Activated gamma-delta T cell treated with Interleukin-2 at 50 U/mL for 16 hours (primary cell): Measurements from ENCODE around the gene FLG.
"Not testable (repeated sequence)": the region's sequence is repeated elsewhere in the genome, so short reads cannot be mapped to it uniquely, and the experiment has no call there.

ENCODE experiments used
- DNase-seq: peaks from one replicate; pipeline ENCODE4 v3.0.0-alpha.2; 2020

FLG gene

DNA sequence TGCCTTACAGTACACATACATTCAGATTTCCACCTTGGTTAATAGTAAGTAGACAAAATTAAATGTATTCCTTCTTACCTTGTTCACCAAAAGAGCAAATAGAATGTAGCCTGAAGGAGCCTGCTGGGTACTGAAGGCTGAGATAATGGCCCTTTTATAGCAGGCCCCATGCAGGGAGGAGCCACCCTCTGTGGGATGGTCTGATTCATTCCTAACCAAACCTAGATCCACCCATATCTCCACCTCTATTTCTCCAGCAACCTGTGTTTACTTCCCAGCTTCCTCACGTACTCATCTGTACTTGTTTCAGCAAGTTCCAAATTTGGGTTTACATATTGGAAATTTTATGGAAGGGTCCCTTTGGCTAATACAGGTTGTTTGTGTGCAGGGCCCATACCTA lies at the start of gene FLG:
Gene FLG, minus strand, starts transcription at position 129 of the 400 bp plus-strand sequence. CDS start 9,783 bp downstream, outside the sequence.
- DNase-seq = no peak

DNA sequence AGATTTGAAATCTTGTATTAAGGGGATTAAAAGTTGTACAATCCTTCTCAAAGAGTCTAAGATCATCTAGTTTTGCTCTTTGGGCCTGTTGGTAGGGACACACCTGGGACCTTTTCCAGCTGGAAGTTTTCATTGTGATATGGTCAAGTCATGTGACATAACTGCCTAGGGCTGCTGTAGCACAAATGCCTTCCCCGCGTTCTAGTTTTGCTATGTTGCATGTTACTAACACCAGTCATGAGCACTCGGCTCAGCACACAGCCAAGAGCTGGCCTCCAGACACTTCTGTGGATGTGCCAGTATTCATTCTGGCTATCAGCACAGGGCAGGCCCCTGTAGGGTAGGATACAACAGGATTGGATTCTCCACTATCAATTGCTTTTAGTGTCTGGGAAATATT lies 49.4 kb upstream of the FLG start:
- no peak for DNase-seq

DNA sequence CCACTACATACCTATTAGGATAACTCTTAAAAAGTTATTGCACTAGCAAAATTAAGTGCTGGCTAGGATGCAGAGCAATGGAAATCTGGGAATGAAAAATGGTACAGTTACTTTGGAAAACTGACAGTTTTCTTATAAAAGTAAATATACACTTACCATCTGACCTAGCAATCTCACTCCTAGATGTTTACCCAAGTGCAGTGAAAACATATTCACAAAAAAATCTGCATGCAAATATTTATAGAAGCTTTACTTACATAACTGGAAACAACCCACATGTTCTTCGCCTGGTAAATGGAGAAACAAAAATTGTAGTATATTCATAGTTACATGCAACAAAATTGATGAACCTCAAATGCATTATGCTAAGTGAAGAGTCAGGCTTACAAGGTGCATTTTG lies 47.6 kb upstream of the FLG start:
- no peak for DNase-seq

DNA sequence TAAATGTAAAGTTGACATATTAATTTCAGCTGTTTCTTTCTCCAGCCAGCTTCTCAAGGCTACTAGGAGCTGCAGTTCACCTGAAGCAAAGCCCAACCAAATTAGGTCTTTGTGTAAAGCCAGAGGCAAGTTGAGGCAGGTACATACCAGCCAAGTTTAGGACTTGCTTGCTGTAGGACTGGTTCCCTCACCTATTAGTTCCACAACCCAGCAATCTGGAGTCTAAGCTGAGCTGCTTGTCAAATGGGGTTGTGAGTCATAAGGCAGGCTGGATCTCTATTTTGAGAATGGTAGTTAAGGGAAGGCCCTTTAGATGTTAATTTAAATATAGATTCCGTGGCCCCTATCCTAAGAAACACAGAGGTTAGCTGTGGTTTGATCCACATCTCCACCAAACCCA lies 42.4 kb upstream of the FLG start:
- no peak for DNase-seq

DNA sequence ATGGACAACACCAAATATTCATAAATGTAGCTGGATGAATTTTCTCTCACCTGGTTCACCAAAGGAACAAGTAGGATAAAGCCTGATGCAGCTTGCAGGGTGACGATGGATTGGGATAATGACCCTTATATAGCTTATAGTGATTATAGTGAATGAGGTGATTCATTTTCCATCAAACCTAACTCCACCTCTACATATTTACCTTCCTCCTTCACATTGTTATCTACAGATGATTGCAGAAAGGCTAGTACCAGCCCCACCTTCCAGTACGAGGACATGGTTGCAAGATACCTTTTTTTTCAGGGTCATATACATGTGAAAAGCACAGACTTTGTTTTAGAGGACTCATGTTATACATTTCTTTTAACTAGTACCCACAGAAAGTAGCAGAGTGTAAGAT lies 34.9 kb upstream of the FLG start, which contains the start of gene FLG2:
Gene FLG2, minus strand, starts transcription at position 101 of the 400 bp plus-strand sequence. CDS start 1,122 bp downstream, outside the sequence.
- no peak for DNase-seq

DNA sequence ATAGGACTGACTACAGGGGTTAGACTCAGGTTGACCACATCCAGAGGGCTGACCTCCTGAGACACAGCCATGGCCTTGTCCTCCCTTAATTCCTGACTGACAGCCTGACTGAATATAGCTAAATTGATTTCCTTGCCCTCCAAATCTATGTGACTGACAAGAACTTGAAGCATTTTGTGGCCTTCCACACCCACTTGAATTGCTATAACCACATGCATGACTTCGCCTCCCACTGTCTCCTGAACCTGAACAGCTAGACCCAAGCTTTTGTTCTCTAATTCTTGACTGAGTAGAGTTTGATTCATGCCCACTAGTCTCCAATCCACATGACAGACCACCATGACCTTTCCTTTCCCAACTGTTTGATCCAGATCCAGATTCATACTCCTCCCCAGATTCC lies 31.7 kb upstream of the FLG start:
- DNase-seq = no peak

DNA sequence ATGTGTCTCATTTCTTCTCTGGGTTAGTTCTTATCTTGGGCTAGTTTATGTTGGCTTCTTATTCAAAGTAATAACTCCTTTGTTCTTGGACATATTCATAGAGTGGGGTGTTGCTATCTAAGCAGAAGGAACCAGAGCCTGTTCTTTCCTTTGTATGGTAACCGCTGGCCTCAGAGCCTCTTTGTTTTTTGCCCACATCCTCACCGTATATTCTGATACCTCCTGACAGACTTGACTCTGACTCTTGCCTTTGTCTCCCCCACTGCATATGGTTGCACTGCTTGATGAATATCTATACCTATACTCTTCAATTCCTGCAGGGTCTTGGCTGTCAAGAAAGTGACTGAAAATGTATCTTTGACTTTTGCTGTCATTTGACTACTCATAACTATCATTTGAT lies 24.6 kb upstream of the FLG start:
- no peak for DNase-seq

DNA sequence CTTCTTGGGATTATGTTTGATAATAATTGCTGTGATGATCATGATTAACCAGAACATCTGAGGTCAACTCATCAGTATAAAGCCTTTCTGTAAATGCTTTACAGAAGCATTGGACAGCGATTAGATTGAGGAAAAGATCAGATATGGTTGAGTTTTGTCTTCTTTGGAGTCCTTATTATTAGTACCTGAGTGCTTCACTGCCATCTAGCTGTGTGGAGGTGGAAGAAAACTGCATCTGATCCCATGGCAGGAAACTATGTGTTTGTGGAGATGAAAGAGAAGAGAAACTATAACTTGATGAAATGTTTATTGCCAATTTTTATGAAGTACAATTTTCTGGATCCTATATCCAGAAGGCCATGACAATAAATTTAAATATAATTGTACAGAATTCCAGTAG lies 23.4 kb upstream of the FLG start:
- no peak for DNase-seq

DNA sequence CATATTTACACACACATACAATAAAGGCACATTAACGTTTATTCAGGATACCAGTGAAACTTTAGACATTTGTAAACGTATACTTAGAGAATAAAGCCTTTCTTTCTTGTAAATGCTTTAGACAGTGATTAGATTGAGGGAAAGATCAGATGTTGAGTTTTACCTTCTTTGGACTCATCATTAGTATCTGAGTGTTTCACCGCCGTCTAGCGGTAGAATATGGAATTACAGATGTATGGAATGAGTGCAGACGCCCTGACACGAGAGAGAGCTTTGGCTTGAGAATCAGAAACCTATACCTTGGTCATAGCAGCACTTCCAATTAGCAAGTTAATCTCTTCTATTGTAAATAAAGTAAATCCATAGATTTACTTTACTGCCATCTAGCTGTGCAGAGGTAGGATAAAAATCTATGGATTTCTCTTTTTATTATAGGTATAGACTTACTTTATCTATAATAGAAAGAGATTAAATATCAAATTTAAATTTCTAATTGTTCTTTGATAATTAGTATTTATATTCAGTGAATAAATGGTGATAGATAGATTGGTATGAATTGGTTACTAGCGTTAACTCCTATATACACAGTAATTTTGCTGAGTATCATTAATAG lies 22.2 kb upstream of the FLG start:
- peak; percentile 41 for DNase-seq

DNA sequence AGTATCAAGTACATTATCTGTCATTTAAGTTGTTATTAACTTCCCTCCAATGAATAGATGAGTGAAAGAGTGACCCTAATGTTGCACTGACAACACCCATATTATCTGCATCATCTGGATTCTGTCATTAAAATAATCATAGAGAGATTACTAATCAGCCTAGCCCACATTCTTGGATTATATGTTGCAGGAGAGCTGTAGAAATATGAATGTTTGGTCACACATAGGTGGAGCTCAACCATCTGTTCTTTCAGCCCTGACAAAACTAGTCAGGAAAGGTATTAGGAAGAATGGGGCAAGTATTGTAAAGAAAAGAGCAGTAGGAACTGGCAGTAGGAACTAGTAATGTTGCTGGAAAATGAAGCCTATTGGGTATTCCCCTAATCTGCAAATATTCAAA lies 19.4 kb upstream of the FLG start:
- DNase-seq = no peak

DNA sequence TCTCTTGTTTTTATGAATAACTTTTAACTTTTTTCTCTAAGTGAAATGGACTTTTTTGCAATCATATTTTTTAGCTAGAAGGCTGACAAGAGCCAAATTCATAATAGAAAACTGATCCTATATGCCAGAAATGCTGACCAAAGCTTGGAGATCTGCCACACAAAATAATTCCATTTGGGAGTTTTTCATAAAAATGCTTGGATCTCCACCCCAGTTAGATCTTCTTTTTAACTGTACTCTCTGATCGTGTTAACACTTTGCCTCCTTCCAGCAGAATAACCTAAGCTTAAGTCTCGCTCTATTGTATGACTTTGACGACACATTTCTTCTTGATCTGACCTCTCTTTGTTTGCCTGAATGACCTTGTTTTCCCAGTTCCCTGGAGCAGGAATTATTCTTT lies 18.0 kb upstream of the FLG start:
- no peak for DNase-seq

DNA sequence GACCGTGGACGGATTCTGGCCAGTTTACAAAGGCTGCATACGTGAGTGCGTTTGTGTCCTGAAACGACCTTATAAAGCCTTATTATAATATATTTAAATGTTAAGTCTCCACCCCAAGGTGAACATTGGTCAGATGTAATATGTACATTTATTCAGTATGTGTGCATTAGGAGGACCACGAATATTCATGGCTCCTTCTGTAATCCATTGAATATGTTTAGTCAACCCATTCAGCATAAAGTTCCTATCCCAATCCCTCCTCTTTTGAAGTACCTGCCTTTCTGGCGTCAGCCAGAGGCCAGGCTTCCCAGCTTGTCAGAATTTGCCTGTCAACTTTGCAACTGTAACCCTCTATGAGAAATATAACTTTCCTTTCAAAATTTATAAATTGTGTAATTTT lies 10.4 kb upstream of the FLG start:
- DNase-seq = no peak

DNA sequence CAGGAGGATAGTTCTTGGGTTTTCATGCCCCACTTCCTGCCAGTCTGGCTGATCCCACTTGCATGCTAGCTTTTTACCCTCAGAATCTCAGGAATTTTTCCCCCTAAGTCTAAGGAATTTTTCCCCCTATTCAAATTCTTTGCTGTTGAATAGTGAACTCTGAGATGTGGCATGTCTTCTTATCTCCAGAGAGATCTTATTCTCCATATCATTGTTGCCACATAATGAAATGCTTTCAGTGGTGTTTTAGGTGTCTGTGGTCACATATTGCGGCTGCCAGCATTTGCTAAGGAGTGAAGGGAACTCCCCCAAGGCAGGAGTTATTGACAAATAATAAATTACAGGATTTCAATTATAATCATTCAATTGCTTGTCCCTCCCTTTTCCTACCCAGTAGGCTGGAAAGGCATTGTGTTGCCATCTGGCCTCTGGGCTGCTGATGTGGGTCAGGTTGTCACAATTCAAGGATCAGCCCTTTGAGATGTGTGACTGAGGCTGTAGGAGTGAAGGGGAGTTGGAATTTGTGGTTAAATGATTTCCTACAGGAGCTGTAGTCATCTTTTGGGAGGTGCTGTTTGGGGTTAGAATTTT lies 3.9 kb upstream of the FLG start:
- DNase-seq = no peak

DNA sequence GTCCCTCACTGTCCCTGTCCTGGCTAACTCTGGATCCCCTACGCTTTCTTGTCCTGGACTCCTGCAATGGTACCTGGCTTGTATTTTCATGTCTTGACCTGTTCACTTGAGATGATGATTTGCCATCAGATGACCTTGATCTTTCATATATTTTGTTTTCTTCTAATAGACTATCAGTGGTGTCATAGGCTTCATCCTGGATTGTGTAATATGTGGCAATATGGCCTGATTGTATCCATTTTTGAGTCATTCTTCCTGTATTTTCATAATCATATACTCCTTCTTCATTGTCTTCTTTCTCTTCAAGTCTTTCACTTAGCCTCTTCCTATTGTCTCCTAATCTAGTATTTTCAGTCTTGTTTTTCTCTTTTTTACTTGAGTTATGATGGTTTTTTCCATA lies 11.1 kb downstream of the FLG start:
- DNase-seq = no peak

DNA sequence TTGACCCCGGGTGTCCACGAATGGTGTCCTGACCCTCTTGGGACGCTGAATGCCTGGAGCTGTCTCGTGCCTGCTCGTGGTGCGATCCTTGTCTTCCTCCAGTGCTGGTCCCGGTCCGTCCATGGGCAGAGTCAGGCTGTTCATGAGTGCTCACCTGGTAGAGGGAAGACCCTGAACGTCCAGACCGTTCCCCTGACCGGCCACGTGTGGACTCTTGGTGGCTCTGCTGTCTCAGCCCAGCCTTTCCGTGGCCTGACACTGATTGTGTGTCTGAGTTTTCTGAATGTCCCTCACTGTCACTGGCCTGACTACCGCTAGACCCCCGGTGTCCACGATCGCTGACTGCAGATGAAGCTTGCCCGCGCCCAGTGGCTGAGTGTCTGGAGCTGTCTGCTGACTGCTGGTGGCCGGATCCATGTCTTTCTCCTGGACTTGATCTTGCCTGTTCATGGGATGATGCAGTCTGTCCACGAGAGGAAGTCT lies 11.7 kb downstream of the FLG start:
- DNase-seq = no peak

DNA sequence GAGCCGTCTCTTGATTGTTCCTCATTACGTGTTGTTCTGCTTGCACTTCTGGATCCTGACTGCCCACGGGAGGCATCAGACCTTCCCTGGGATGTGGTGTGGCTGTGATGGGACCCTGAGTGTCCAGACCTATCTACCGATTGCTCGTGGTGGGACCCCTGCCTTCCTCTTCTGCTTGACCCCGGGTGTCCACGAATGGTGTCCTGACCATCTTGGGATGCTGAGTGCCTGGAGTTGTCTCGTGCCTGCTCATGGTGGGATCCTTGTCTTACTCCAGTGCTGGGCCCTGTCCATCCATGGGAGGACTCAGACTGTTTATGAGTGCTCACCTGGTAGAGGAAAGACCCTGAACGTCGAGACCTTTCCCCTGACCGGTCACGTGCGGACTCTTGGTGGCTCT lies 12.9 kb downstream of the FLG start:
- not testable (repeated sequence) for DNase-seq

DNA sequence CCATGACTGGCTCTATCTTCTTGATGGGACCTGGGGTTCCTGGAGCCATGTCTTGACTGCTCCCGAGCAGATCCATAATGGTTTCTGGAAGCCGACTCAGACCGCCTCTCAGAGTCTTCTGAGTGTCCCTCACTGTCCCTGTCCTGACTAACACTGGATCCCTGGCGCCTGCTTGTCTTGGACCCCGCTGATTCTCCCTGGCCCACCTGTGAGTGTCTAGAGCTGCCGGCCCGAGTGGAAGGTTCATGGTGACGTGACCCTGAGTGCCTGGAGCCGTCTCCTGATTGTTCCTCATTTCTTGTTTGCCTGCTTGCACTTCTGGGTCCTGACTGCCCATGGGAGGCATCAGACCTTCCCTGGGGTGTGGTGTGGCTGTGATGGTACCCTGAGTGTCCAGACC lies 15.1 kb downstream of the FLG start:
- no peak for DNase-seq

DNA sequence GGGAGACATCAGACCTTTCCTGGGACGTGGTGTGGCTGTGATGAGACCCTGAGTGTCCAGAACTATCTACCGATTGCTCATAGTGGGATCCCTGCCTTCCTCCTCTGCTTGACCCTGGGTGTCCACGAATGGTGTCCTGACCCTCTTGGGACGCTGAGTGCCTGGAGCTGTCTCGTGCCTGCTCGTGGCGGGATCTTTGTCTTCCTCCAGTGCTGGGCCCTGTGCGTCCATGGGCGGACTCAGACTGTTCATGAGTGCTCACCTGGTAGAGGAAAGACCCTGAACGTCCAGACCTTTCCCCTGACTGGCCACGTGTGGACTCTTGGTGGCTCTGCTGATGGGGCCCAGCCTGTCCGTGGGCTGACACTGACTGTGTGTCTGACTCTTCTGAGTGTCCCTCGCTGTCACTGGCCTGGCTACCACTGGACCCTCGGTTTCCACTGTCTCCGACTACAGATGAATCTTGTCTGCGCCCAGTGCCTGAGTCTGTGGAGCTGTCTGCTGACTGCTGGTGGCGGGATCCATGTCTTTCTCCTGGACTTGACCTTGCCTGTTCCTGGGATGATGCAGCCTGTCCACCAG lies 15.6 kb downstream of the FLG start:
- DNase-seq = not testable (repeated sequence)

DNA sequence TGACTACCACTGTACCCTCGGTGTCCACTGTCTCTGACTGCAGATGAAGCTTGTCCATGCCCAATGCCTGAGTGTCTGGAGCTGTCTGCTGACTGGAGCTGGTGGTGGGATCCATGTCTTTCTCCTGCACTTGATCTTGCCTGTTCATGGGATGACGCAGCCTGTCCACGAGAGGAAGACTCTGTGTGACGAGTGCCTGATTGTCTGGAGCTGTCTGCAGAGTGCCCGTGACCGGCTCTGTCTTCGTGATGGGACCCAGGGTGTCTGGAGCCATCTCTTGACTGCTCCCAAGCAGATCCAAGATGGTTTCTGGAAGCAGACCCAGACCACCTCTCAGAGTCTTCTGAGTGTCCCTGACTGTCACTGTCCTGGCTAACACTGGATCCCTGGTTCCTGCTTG lies 16.3 kb downstream of the FLG start:
- not testable (repeated sequence) for DNase-seq

DNA sequence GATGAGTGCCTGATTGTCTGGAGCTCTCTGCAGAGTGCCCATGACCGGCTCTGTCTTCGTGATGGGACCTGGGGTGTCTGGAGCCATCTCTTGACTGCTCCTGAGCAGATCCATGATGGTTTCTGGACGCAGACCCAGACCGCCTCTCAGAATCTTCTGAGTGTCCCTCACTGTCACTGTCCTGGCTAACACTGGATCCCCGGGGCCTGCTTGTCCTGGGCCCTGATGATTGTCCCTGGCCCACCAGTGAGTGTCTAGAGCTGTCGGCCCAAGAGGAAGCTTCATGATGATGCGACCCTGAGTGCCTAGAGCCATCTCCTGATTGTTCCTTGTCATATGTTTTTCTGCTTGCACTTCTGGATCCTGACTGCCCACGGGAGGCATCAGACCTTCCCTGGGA lies 17.1 kb downstream of the FLG start:
- not testable (repeated sequence) for DNase-seq

DNA sequence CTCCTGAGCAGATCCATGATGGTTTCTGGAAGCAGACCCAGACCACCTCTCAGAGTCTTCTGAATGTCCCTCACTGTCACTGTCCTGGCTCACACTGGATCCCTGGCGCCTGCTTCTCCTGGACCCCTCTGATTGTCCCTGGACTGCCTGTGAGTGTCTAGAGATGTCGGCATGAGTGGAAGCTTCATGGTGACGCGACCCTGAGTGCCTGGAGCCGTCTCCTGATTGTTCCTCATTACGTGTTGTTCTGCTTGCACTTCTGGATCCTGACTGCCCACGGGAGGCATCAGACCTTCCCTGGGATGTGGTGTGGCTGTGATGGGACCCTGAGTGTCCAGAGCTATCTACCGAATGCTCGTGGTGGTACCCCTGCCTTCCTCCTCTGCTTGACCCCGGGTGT lies 18.9 kb downstream of the FLG start:
- not testable (repeated sequence) for DNase-seq

DNA sequence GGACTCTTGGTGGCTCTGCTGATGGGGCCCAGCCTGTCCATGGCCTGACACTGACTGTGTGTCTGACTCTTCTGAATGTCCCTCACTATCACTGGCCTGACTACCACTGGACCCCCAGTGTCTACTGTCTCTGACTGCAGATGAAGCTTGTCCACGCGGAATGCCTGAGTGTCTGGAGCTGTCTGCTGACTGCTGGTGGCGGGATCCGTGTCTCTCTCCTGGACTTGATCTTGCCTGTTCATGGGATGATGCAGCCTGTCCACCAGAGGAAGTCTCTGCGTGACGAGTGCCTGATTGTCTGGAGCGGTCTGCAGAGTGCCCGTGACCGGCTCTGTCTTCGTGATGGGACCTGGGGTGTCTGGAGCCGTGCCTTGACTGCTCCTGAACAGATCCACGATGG lies 20.3 kb downstream of the FLG start:
- not testable (repeated sequence) for DNase-seq

DNA sequence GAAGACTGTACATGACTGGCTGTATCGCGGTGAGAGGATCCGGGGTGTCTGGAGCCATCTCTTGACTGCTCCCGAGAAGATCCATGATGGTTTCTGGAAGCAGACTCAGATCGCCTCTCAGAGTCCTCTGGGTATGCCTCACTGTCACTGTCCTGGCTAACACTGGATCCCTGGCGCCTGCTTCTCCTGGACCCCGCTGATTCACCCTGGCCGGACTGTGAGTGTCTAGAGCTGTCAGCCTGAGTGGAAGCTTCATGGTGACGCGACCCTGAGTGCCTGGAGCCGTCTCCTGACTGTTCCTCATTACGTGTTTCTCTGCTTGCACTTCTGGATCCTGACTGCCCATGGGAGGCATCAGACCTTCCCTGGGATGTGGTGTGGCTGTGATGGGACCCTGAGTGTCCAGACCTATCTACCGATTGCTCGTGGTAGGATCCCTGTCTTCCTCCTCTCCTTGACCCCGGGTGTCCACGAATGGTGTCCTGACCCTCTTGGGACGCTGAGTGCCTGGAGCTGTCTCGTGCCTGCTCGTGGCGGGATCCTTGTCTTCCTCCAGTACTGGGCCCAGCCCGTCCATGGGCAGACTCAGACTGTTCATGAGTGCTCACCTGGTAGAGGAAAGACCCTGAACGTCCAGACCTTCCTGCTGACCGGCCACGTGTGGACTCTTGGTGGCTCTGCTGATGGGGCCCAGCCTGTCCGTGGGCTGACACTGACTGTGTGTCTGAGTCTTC lies 21.7 kb downstream of the FLG start:
- not testable (repeated sequence) for DNase-seq

DNA sequence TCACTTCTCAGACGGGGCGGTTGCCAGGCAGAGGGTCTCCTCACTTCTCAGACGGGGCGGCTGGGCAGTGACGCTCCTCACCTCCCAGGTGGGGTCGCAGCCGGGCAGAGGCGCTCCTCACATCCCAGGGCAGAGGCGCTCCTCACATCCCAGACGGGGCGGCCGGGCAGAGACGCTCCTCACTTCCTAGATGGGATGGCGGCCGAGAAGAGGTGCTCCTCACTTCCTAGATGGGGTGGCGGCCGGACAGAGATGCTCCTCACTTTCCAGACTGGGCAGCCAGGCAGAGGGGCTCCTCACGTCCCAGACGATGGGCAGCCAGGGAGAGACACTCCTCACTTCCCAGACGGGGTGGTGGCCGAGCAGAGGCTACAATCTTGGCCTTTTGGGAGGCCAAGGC lies 68.6 kb downstream of the FLG start:
- DNase-seq = not testable (repeated sequence)
